ENCODE results near the gene SNX32.

- no peak for TF ChIP-seq CTCF (IDR thresholded peaks at IDR 0.05; ENCODE audit: insufficient read depth, low read length, poor library complexity, severe bottlenecking)
- no peak for TF ChIP-seq EZH2phosphoT487 (conservative IDR thresholded peaks at IDR 0.05; ENCODE audit: low read length)
These were observed 37.2 kb downstream of the SNX32 start for GRCh38 chr11:65870706-65871681.

Measured in SU-DHL-6 (cell line).